OCI-LY3 (cell line): ENCODE data around the gene CD99L2.

ENCODE experiments used
- H2AFZ ChIP-seq: fragments of 200-600, 300-600 bp; shearing (Covaris generic); 2 replicates; pipeline ENCODE4 v1.6.0; 2014; ENCODE audit warnings: antibody characterized with exemption, low read depth, low read length
- H3K27ac ChIP-seq: fragments of 200-600, 300-600 bp; sonication (generic); 2 replicates; pipeline ENCODE4 v1.5.1; 2014; ENCODE audit warnings: mild to moderate bottlenecking, low read length, moderate library complexity, mixed read lengths
- H3K27me3 ChIP-seq: fragments of 200-600, 300-600 bp; sonication (generic); 2 replicates; pipeline ENCODE4 v1.6.1; 2014; ENCODE audit warnings: low read depth, low read length, mixed read lengths
- H3K36me3 ChIP-seq: fragments of 200-600, 300-600 bp; sonication (generic); replicated peaks from 2 replicates; pipeline ENCODE3; 2014; ENCODE audit warnings: low read depth, low read length, mixed read lengths
- H3K4me1 ChIP-seq: fragments of 300-600, 200-600 bp; sonication (generic); 2 replicates; pipeline ENCODE4 v1.6.1; 2014; ENCODE audit warnings: low read length, mixed read lengths
- H3K4me2 ChIP-seq: fragments of 200-600, 300-600 bp; sonication (generic); 2 replicates; pipeline ENCODE4 v1.6.1; 2014; ENCODE audit warnings: low read length, mixed read lengths
- H3K4me3 ChIP-seq: fragments of 300-600, 200-600 bp; sonication (generic); 2 replicates; pipeline ENCODE4 v1.5.1; 2014; ENCODE audit warnings: antibody characterized with exemption, mild to moderate bottlenecking, low read length, moderate library complexity
- H3K79me2 ChIP-seq: fragments of 300-600, 200-600 bp; shearing (Covaris generic); 2 replicates; pipeline ENCODE4 v1.6.1; 2014; ENCODE audit warnings: mild to moderate bottlenecking, low read length, mixed read lengths
- H3K9ac ChIP-seq: fragments of 300-600, 200-600 bp; shearing (Covaris generic); 2 replicates; pipeline ENCODE4 v1.6.0; 2014; ENCODE audit warnings: mild to moderate bottlenecking, low read length, moderate library complexity
- H3K9me3 ChIP-seq: fragments of 200-600, 300-600 bp; shearing (Covaris generic); 2 replicates; pipeline ENCODE4 v1.6.1; 2014; ENCODE audit warnings: low read length, mixed read lengths; ENCODE audit not compliant: insufficient read depth
- H4K20me1 ChIP-seq: fragments of 200-600, 300-600 bp; sonication (generic); 2 replicates; pipeline ENCODE4 v1.6.1; 2016; ENCODE audit warnings: low read length, mixed read lengths; ENCODE audit not compliant: insufficient read depth
- EZH2phosphoT487 ChIP-seq: fragments of 200-600 bp; shearing (Covaris generic); IDR thresholded peaks from 2 replicates; pipeline ENCODE4 v1.6.1; 2018; ENCODE audit warnings: antibody characterized with exemption, mixed run types, low read depth
- TF ChIP-seq, protein P1 (sequence below): fragments of 200-600, 300-600 bp; sonication (generic); IDR thresholded peaks from 2 replicates; pipeline ENCODE4 v1.5.1; 2014; ENCODE audit warnings: antibody characterized with exemption, low read length, low read depth

Gene CD99L2

DNA sequence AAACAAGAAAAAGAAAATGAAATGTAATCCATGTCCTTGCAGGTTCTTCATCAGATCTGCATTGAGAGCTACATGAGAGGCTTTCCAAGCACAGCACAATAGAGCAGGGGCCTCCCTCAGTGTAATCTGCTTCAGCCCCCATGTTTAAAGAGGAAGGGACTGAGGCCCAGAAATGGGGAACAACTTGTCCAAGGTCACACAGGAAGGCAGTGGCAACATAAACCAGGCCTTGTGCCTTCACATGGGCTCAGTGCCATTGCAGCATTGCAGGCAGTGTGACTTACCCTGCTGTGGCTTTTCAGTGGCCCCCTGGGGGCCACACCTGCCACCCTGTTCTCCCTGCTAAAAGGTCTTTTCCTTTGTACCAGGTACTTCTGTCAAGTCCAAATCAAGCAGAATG lies 20.9 kb upstream of the CD99L2 start:
- no peak overlapping the region for H2AFZ ChIP-seq
- H3K79me2 ChIP-seq, result no peaks in the 10 kb centered on the region
- H3K4me1 ChIP-seq, result no peaks in the 10 kb centered on the region
- H3K36me3 ChIP-seq, result no peaks in the 10 kb centered on the region
- no peak overlapping the region for H3K4me3 ChIP-seq
- H3K27ac ChIP-seq, result no peak overlapping the region
- H3K27me3 ChIP-seq, result no peaks in the 10 kb centered on the region
- no peak overlapping the region for H3K9ac ChIP-seq
- TF ChIP-seq EZH2phosphoT487, result no peak
- TF ChIP-seq, protein P1, sequence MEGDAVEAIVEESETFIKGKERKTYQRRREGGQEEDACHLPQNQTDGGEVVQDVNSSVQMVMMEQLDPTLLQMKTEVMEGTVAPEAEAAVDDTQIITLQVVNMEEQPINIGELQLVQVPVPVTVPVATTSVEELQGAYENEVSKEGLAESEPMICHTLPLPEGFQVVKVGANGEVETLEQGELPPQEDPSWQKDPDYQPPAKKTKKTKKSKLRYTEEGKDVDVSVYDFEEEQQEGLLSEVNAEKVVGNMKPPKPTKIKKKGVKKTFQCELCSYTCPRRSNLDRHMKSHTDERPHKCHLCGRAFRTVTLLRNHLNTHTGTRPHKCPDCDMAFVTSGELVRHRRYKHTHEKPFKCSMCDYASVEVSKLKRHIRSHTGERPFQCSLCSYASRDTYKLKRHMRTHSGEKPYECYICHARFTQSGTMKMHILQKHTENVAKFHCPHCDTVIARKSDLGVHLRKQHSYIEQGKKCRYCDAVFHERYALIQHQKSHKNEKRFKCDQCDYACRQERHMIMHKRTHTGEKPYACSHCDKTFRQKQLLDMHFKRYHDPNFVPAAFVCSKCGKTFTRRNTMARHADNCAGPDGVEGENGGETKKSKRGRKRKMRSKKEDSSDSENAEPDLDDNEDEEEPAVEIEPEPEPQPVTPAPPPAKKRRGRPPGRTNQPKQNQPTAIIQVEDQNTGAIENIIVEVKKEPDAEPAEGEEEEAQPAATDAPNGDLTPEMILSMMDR, result no peak
- no peak overlapping the region for H3K4me2 ChIP-seq
- no peaks in the 10 kb centered on the region for H3K9me3 ChIP-seq
- no peaks in the 10 kb centered on the region for H4K20me1 ChIP-seq

DNA sequence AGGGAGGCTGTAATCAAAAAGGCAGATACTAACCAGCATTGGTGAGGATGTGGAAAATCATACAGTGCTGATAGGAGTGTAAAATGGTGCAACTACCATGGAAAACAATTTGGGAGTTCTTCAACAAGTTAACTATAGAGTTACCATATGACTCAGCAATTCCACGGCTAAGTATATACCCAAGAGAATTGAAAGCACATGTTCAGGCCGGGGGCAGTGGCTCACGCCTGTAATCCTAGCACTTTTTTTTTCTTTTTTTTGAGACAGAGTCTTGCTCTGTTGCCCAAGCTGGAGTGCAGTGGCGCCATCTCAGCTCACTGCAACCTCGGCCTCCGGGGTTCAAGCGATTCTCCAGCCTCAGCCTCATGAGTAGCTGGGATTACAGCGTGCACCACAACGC lies 15.0 kb upstream of the CD99L2 start:
- no peaks in the 10 kb centered on the region for H3K9me3 ChIP-seq
- H2AFZ ChIP-seq, result no peak overlapping the region
- H3K79me2 ChIP-seq, result no peaks in the 10 kb centered on the region
- no peaks in the 10 kb centered on the region for H3K27me3 ChIP-seq
- TF ChIP-seq, protein P1, result no peak
- no peak for TF ChIP-seq EZH2phosphoT487
- H3K4me2 ChIP-seq, result no peak overlapping the region
- H3K4me1 ChIP-seq, result no peaks in the 10 kb centered on the region
- no peaks in the 10 kb centered on the region for H4K20me1 ChIP-seq
- H3K27ac ChIP-seq, result no peak overlapping the region
- no peaks in the 10 kb centered on the region for H3K36me3 ChIP-seq
- H3K4me3 ChIP-seq, result no peak overlapping the region
- no peak overlapping the region for H3K9ac ChIP-seq

DNA sequence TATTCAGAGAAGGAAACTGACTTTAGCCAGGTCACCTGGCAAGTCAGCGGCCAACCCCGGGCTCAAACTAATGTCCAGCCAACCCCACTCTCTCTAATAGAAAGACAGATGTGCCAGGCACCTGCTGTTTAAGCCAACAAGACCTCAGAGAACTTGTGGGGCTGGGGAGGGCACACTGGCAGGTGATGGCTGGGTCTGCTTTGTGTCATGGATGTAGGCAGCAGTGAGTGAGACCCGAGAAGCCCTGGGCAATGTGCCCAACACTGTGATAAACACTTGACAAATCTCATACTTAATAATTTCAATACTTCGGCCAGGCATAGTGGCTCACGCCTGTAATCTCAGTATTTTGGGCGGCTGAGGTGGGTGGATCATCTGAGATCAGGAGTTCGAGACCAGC lies 9.0 kb upstream of the CD99L2 start:
- no peaks in the 10 kb centered on the region for H3K36me3 ChIP-seq
- H3K27me3 ChIP-seq, result no peaks in the 10 kb centered on the region
- H3K9ac ChIP-seq, result no peak overlapping the region
- no peaks in the 10 kb centered on the region for H3K9me3 ChIP-seq
- H3K4me2 ChIP-seq, result no peak overlapping the region
- no peaks in the 10 kb centered on the region for H3K79me2 ChIP-seq
- TF ChIP-seq, protein P1, result no peak
- no peak for TF ChIP-seq EZH2phosphoT487
- no peaks in the 10 kb centered on the region for H3K4me1 ChIP-seq
- no peaks in the 10 kb centered on the region for H4K20me1 ChIP-seq
- no peak overlapping the region for H3K4me3 ChIP-seq
- no peak overlapping the region for H3K27ac ChIP-seq
- H2AFZ ChIP-seq, result no peak overlapping the region

DNA sequence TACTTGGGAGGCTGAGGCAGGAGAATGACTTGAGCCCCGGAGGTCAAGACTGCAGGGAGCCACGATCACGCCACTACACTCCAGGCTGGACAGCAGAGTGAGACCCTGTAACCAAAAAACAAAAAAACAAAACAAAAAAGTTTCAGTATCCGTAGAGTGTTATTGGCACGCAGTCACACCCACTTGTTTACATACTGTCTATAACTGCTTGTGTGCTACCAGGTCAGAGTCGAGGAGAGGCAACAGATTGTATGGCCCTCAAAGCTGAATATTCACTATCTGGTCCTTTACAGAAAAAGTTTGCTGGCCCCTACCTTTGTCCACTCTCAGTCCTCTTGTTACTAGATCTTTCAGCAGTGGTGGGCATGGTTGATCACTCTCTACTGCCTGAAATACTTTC lies 8.2 kb upstream of the CD99L2 start:
- H3K4me2 ChIP-seq, result no peak overlapping the region
- no peaks in the 10 kb centered on the region for H3K4me1 ChIP-seq
- no peaks in the 10 kb centered on the region for H3K36me3 ChIP-seq
- H3K27ac ChIP-seq, result no peak overlapping the region
- H3K9ac ChIP-seq, result no peak overlapping the region
- TF ChIP-seq, protein P1, result no peak
- TF ChIP-seq EZH2phosphoT487, result no peak
- H4K20me1 ChIP-seq, result no peaks in the 10 kb centered on the region
- H3K27me3 ChIP-seq, result no peaks in the 10 kb centered on the region
- H3K9me3 ChIP-seq, result no peaks in the 10 kb centered on the region
- no peak overlapping the region for H3K4me3 ChIP-seq
- no peak overlapping the region for H2AFZ ChIP-seq
- no peaks in the 10 kb centered on the region for H3K79me2 ChIP-seq
